ENCODE measurements around the gene COX17.

COX17 gene

GRCh38 chr3:119673875-119674274 is 3.3 kb downstream of the COX17 start:
- no peak for DNase-seq

DNA sequence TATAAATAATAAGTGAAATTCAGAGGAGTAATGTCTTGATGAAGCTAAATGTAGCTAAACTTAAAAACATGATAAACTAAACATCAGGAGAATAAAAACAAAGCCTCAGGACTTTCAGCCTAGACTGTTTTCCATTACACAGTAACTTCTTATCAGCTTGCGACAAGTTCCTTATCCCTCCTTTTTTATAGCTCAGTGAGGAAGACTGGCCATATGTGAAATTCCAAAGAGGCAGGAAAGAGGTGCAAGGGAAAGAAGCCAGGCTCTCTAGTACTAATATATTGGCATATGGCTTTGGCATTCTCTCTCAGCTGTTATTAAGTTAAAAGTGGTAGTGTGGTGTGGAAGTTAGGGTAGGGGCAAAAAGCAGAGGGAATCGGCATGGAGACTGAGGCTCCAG is 4.4 kb downstream of the COX17 start:
- no peak for DNase-seq

GRCh38 chr3:119669906-119670570 is 7.2 kb downstream of the COX17 start:
- no peak for DNase-seq

- no peak for DNase-seq
Observed at GRCh38 chr3:119665954-119666559, 11.1 kb downstream of the COX17 start.

DNA sequence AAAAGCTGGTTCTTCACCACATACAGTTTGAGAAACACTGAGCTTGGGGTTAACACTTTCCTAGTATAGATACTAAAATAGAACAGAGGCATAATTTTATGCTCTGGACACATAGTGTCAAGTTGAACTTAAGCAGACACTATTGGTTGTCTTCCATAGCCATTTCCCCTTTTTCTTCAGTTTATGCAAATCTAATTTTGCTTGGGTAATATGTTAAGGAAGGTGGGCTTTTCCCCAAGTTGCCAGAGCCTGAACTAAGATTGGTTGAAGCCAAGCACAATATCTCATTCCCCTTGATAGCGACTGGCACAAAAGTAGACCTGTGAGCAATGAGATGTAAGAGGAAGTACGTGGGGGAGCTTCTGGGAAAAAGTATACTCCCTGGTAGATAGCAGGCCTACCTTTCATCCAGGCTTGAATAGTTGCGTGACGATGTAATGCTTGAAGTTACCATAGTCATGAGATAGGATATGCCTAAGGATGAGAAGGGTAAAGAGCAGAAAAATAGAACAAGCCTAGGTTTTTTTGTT is 12.3 kb downstream of the COX17 start:
- DNase-seq: no peak

DNA sequence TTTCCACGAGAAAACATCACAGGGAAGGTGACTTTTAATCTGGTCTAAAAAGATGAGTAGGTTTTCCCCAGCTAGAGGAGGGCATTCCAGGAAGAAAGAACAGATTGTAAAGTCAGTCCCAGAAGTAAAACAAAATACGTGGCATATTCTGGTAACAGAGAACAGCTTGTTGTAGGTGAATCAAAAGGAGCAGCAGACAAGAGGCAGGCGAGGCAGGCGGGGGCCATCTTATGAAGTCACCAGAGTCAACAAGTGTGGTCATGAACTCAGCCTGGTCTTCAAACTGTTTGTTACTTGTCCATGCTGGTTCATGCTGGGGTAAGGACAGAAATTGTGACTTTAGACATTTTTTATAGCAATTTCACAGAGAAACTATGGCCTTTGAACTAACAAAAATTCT is 12.8 kb downstream of the COX17 start:
- DNase-seq: no peak

DNA sequence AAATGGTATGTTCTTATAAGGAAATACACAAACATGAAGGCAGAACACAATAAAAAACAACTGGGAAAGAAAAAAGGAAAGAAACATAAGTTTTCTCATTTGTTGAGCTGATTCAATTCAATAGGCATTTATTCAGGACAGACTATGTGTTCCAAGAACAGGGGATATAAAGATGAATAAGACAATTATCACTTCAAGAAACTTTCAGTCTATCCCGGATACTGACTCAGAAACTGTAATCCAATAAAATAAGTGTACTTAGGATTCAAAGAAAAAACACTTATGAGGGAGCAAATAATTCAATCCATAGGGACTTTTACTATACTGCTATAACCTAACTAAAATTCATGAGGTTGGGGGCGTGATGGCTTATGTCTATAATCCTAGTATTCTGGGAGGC is 13.3 kb downstream of the COX17 start:
- no peak for DNase-seq

DNA sequence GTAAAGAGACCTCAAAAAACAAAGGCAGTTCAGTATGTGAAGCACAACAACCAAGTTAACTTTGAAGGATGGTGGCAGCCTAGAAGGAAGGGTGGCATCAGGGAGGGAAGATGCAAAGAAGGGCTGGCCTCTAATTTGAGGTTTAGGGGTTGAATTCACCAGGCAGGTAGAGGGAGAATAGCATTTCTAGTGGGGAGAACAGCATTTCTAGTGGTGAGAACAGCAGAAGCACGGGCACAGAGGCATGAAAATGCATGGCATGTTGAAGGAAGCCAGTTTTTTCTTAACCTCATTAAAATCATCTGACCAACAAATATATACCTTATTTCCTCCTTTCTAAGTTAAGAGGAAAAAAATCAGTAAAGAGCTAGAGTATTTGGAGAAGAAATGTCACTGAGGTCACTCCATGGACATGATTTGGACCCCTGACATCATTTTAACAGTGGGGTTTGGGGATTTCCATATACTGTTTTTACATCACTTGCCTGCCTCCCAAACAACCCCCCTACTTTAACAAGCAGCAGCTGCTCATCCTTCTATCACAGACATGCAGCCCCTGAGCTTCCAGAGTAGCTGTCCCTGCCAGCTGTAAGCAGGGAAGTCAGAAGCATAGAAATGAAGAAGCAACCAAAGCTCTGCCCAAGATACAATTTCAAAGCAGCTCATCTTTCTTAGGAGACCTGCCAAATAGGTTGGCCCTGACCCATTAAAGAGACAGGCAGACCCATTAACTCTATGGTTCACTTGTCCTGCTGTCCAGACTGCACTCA is 14.4 kb downstream of the COX17 start:
- no peak for DNase-seq

- DNase-seq: no peak
Observed at GRCh38 chr3:119660474-119661440, 16.4 kb downstream of the COX17 start, which contains the start of gene POPDC2. Gene POPDC2, minus strand, starts transcription at chr3:119660589. Its CDS starts 166 bp downstream, at chr3:119660423.

DNA sequence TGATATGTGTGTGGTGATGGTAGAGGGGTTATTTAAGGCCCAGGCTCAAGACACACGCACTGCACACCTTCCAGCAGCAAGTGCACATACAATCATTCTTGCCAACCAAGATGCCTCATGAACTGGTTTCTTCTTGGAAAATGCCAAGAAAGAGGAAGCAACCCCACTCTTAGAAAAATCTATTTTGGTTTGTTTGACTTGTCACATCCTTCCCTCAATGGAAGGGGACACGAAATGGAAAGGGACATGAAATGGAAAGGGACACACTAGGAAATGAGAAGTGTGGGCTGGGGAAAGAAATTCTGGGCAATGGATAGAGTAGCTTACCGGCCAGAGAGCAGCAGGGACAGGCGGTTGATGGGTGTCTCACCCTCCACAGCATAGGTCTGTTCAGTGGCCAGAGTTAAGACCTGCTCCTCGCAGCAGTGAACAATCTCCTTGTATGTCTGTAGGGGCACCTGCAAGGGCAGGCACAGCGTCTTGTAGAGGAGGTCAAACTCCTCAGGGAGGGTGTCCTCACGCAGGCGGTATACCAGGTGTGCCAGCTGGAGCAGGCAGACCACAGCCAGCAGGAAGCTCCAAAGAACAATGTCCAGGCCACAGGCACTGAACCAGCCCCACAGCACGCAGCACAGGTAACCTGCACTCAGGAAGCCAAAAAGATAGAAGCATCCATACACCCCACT is 17.5 kb downstream of the COX17 start:
- no peak for DNase-seq

GRCh38 chr3:119658994-119659393 is 18.2 kb downstream of the COX17 start:
- no peak for DNase-seq

DNA sequence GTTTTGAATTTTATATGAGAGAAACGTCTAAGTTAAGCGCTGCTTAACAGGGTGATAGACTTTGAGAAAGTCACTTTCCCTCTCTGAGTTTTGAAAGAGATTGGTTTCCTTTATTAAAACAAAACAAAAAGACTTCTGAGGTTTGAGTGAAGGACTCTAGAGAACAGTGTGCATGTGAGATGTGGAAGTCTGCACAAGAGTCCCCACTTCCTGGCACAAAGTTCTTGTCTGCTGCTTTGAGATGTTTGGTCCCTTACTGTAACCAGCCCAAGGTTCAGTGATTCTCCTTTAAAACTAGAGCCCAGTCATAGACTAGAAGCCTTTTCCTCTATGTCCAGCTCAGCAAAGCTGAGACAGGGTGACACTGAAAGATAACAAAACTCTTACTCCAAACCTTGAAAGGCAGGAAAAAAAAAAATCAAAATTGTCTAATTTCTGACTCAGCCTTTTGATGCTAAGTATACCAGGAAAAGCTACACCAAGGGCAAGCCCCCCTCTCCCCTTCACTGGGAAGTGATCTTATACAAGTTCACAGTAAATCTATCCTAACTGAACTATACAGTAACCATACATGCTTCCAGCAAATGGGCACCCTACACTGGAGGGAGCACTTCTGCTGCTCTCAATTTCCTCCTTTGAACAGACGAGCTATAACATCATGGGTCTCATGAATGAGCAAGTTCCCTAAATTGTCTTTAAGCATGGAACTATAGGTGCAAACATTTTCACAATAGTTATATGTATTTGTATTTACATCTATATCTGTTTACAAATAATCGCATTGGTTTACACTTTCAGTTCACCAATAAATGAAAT is 19.1 kb downstream of the COX17 start:
- DNase-seq: no peak

GRCh38 chr3:119653876-119654275 is 23.3 kb downstream of the COX17 start:
- no peak for DNase-seq

- no peak for DNase-seq
Observed at GRCh38 chr3:119652306-119653033, 24.7 kb downstream of the COX17 start.

GRCh38 chr3:119649761-119650160 is 27.4 kb downstream of the COX17 start:
- DNase-seq: no peak

DNA sequence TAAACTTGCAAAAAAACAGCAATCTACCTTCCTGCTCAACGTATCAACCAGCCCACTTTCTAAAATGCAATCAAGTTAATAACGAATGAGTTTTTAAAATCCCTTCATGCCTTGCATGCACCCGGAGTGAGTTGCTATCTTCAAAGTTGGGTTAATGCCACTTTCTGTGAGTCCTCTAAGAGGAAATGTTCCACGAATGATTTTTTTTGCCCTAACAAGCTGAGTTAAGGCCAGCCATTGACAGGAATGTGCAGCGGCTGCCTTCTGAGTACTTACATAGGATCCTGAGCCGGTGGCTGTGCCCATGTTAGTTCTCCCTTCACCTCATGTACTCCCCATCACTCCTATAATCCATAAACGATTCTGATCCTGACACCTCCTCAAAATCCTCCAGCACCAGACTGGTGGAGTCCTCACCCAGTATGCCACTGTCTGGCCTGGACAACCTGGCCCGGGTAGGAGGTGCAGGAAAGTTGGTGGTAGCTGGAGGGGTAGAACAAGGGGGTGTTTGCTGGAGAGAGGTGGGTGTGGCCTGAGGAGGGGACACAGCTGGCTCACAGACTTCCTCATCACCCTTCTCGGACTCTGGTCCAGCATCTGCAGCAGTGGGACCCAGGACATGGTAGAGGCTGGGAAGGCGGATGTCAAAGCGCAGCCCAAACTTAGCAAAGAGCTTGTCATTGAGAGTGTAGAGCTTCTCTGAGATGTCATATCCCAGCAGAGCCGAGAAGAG is 29.2 kb downstream of the COX17 start:
- DNase-seq: no peak

- no peak for DNase-seq
Observed at GRCh38 chr3:119647171-119647570, 30.0 kb downstream of the COX17 start.

DNA sequence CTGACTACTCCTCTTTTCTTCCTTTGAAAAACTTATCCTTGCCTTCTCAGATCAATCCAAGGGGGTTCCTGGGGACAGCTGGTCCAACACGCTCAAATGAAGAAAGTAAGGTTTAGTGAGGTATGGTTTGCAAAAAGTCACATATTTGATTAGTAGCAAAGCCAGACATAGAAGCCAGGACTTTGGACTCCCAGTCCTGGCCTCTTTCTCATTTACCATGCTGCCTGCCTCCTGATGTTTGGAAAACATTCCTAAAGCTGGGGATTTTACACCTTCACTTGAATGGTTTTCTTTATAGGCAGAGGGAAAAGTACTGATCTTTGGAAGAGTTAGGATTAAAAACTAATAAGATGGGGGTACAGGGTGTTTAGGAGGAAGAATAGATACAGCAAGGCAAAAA is 31.4 kb downstream of the COX17 start:
- no peak for DNase-seq

DNA sequence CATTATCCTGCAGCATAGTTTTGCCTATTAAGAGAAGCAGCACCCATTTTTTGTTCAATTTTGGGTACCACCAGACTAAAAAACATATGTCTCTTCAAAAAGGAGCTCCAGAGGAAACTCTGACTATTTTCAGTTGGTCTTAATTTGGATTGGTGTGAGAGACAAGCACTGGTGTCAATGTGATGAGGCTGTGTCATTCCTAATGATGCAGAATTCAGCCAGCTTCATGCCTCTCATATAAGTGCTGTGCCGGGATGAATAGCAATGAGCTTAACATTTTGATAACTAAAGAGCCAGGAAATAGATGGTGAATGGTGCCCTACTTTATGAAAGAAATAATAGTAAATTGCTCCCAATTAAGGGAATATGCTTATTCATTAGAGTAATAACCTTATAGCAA is 32.7 kb downstream of the COX17 start:
- DNase-seq: no peak

DNA sequence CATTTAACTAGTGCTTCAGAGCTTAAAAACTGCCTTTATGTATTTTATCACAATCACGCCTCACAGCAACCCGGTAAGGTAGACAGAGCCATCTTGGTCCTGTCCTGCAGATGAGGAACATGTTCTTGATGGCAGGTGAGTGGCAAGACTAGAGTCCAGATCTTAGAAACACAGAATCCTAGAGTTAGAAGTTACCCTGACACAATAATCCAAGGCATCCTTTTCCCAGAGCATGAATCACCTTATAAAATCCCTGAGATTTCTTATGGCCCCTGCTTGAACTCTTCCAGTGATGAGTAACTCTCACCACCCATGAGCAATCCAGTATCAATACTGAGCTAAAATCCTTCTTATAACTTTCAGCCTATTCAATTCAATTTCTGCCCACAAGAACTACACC is 33.7 kb downstream of the COX17 start:
- DNase-seq: no peak

Measured in activated CD4-positive, alpha-beta T cell treated with anti-CD3 and anti-CD28 coated beads for 4 hours (primary cell).